GM13976 (cell line): ENCODE measurements around the gene POLRMT.

ENCODE experiments used
- DNase-seq: peaks from one replicate; pipeline ENCODE4 v3.0.0; 2012; ENCODE audit warnings: low spot score
- CTCF ChIP-seq: IDR thresholded peaks from 2 replicates; pipeline ENCODE4 v1.5.1; 2012; ENCODE audit warnings: borderline replicate concordance, mild to moderate bottlenecking; ENCODE audit not compliant: insufficient read depth; ENCODE audit errors: extremely low read depth, missing control alignments, control extremely low read depth
- in situ Hi-C: fragments of 300-500 bp; cut with MboI; formaldehyde crosslinking; loops from one replicate; pipeline ENCODE4 v1.12.0; 2022; ENCODE audit warnings: low sequenced_read_pairs, mixed read lengths, inconsistent platforms; ENCODE audit not compliant: unreplicated experiment

The POLRMT gene

GRCh38 chr19:581399-582111 lies 51.8 kb downstream of the POLRMT start:
- no peak for DNase-seq
- in situ Hi-C loops = loop anchor here (25.0 kb wide), 1 partner anchor 156 kb away; no protein-coding TSS in a partner anchor
- TF ChIP-seq CTCF = no peak

GRCh38 chr19:580274-580835 lies 53.0 kb downstream of the POLRMT start:
- DNase-seq = no peak
- in situ Hi-C loops = loop anchor here (25.0 kb wide), 1 partner anchor 157 kb away; no protein-coding TSS in a partner anchor
- TF ChIP-seq CTCF = no peak

GRCh38 chr19:579842-580155 lies 53.5 kb downstream of the POLRMT start:
- no peak for TF ChIP-seq CTCF
- no peak for DNase-seq
- in situ Hi-C loops = loop anchor here (25.0 kb wide), 1 partner anchor 158 kb away; no protein-coding TSS in a partner anchor

- no peak for TF ChIP-seq CTCF
- in situ Hi-C loops = loop anchor here (25.0 kb wide), 1 partner anchor 158 kb away; no protein-coding TSS in a partner anchor
- DNase-seq = no peak
Measured at GRCh38 chr19:579111-579841, 54.1 kb downstream of the POLRMT start.

GRCh38 chr19:577439-578392 lies 55.6 kb downstream of the POLRMT start:
- DNase-seq = no peak
- in situ Hi-C loops = loop anchor here (25.0 kb wide), 1 partner anchor 160 kb away; no protein-coding TSS in a partner anchor
- no peak for TF ChIP-seq CTCF
